GM23338 (cell line): ENCODE data around the gene ENPEP. TPM values are rescaled to one million over a fixed set of nuclear protein-coding genes. Genes with fewer than 3 reads are reported as not detected.

Source experiments
- CTCF ChIP-seq, 2 experiments: fragments of 200-600 bp in 1 of 2; sonication (generic) in 1 of 2; conservative IDR thresholded peaks; 2 replicates each; pipeline versions ENCODE4 v1.5.1 to v1.6.1; 2016 to 2017; ENCODE audit warnings: antibody characterized with exemption in 2 of 2, low read depth in 2 of 2, mild to moderate bottlenecking in 2 of 2, moderate library complexity in 1 of 2
- ETS1 ChIP-seq: IDR thresholded peaks from 2 replicates; pipeline ENCODE4 v1.6.1; 2016; ENCODE audit warnings: antibody characterized with exemption
- EZH2 ChIP-seq: fragments of 200-600 bp; sonication (generic); IDR thresholded peaks from one replicate; pipeline ENCODE4 v1.8.0; 2017; ENCODE audit warnings: antibody characterized with exemption, mild to moderate bottlenecking, low read depth; ENCODE audit not compliant: unreplicated experiment
- EZH2phosphoT487 ChIP-seq: fragments of 200-600 bp; sonication (generic); IDR thresholded peaks from one replicate; pipeline ENCODE4 v1.8.1; 2018; ENCODE audit warnings: antibody characterized with exemption; ENCODE audit not compliant: unreplicated experiment
- JUNB ChIP-seq: IDR thresholded peaks from one replicate; pipeline ENCODE4 v1.6.1; 2016; ENCODE audit warnings: antibody characterized with exemption; ENCODE audit not compliant: unreplicated experiment
- NANOG ChIP-seq: IDR thresholded peaks from 2 replicates; pipeline ENCODE4 v1.6.1; 2016; ENCODE audit warnings: antibody characterized with exemption, borderline replicate concordance
- POLR2AphosphoS5 ChIP-seq: IDR thresholded peaks from 2 replicates; pipeline ENCODE4 v1.6.1; 2016; ENCODE audit warnings: antibody characterized with exemption, low read depth
- STAT1 ChIP-seq: IDR thresholded peaks from one replicate; pipeline ENCODE4 v1.6.1; 2016; ENCODE audit warnings: antibody characterized with exemption; ENCODE audit not compliant: unreplicated experiment
- ZNF114 ChIP-seq: fragments of 250-450 bp; sonication (Bioruptor Pico); IDR thresholded peaks from 2 replicates; pipeline ENCODE4 v1.5.0; 2020; ENCODE audit warnings: mild to moderate bottlenecking, moderate library complexity
- ZNF331 ChIP-seq: fragments of 250-450 bp; sonication (Bioruptor Pico); IDR thresholded peaks from 2 replicates; pipeline ENCODE4 v1.5.0; 2020; ENCODE audit warnings: low read depth, mild to moderate bottlenecking, moderate library complexity
- ZNF462 ChIP-seq: fragments of 250-450 bp; sonication (Bioruptor Pico); IDR thresholded peaks from 2 replicates; pipeline ENCODE4 v1.5.0; 2020; ENCODE audit warnings: mild to moderate bottlenecking, moderate library complexity
- polyA plus RNA-seq: library from polyadenylated mRNA; unstranded; fragments of >200 nt; fragmentation: Nextera tagmentation; extraction: Ambion mirVana; gene quantifications from 2 replicates; pipeline ENCODE4 v1.2.1, GENCODE V29; 2016
- total RNA-seq: library from RNA; depleted of rRNA; stranded (reverse); fragments of >200 nt; shearing (Covaris generic); gene quantifications from 2 replicates; pipeline ENCODE4 v1.2.3, GENCODE V29; 2014

ENPEP gene
- total and polyA plus RNA-seq, 2 experiments from 2014 or later, result 0.79 to 1.5 TPM

- TF ChIP-seq ZNF462 (CRISPR knock-in tag) (no peak), CTCF (conservative IDR thresholded peaks at IDR 0.05; ENCODE audit: low read depth in 2 of 2) (no peak), JUNB (no peak), NANOG (no peak), EZH2 (no peak), EZH2phosphoT487 (no peak), POLR2AphosphoS5 (no peak), STAT1 (no peak), ZNF114 (CRISPR knock-in tag) (no peak), ETS1 (no peak), ZNF331 (CRISPR knock-in tag) (no peak)
Measured at GRCh38 chr4:110493520-110493919, 17.6 kb downstream of the ENPEP start (continued).
